Brain microvascular endothelial cell (primary cell): ENCODE measurements around the gene B3GNT9.
"Not testable (repeated sequence)": the region's sequence is repeated elsewhere in the genome, so short reads cannot be mapped to it uniquely, and the experiment has no call there.

Experiments used
- DNase-seq: peaks from one replicate; pipeline ENCODE4 v3.0.0-alpha.2; 2020
- H3K27ac ChIP-seq: fragments of 250-450 bp; sonication (Bioruptor Pico); 2 replicates; pipeline ENCODE4 v1.5.1; 2020; ENCODE audit warnings: mild to moderate bottlenecking, moderate library complexity
- H3K27me3 ChIP-seq: fragments of 250-450 bp; sonication (Bioruptor Pico); replicated peaks from 2 replicates; pipeline ENCODE4 v1.5.1; 2020; ENCODE audit warnings: mild to moderate bottlenecking
- H3K36me3 ChIP-seq: fragments of 250-450 bp; sonication (Bioruptor Pico); replicated peaks from 2 replicates; pipeline ENCODE4 v1.5.1; 2020; ENCODE audit warnings: mild to moderate bottlenecking
- H3K4me3 ChIP-seq: 2 replicates; pipeline ENCODE4 v1.5.1; 2011; ENCODE audit warnings: low read depth, mild to moderate bottlenecking, control low read depth, low read length, moderate library complexity
- CTCF ChIP-seq: IDR thresholded peaks from 2 replicates; pipeline ENCODE4 v1.5.1; 2011; ENCODE audit warnings: low read depth, mild to moderate bottlenecking, moderate library complexity, low read length, control low read depth, inconsistent platforms; ENCODE audit errors: missing control alignments
- in situ Hi-C: cut with HindIII; loops from 2 replicates; pipeline ENCODE4 v1.10.0; 2017; ENCODE audit warnings: low sequenced_read_pairs, low pct_ligation_motif_present

B3GNT9 gene

GRCh38 chr16:67142342-67142741 is 8.5 kb downstream of the B3GNT9 start:
- DNase-seq, result no peak
- H3K27ac ChIP-seq, result no peak overlapping the region
- peaks cover 61% of the 10 kb centered on the region for H3K36me3 ChIP-seq
- TF ChIP-seq CTCF, result no peak
- no peaks in the 10 kb centered on the region for H3K27me3 ChIP-seq
- in situ Hi-C loops, result no loop called here
- H3K4me3 ChIP-seq, result no peak overlapping the region

- peaks cover 62% of the 10 kb centered on the region for H3K36me3 ChIP-seq
- H3K27ac ChIP-seq, result no peak overlapping the region
- in situ Hi-C loops, result no loop called here
- no peaks in the 10 kb centered on the region for H3K27me3 ChIP-seq
- no peak for DNase-seq
- TF ChIP-seq CTCF, result no peak
- no peak overlapping the region for H3K4me3 ChIP-seq
Observed at GRCh38 chr16:67141391-67141790, 9.4 kb downstream of the B3GNT9 start.

DNA sequence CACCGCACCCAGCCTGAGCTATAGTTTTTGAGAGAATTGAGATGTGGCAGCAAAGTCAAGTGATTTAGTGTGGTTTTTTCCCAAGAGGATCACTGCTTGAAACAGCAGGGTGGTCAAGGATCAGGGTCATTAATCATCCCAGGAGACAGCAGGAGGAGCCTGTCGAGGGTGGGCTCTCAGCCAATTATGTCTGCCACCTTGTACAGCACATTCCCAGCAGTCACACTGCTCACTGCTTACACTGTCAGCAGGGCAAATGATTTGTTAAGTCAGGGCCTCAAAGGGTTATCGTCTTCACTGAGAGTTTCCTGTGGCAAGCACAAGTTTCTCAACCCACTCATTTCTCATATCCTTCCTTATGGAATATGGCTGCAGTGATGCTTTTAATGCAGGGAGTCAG is 13.2 kb downstream of the B3GNT9 start:
- Histone ChIP-seq H3K4me3 (no peak overlapping the region), H3K36me3 (peaks cover 62% of the 10 kb centered on the region), H3K27ac (no peak overlapping the region), H3K27me3 (no peaks in the 10 kb centered on the region)
- DNase-seq, result no peak
- no peak for TF ChIP-seq CTCF
- in situ Hi-C loops, result no loop called here

- TF ChIP-seq CTCF, result no peak
Observed at GRCh38 chr16:67129422-67129821, 21.4 kb downstream of the B3GNT9 start.

GRCh38 chr16:67128887-67129286 is 21.9 kb downstream of the B3GNT9 start:
- DNase-seq, result no peak
- Histone ChIP-seq H3K36me3 (peaks cover 15% of the 10 kb centered on the region), H3K27me3 (no peaks in the 10 kb centered on the region), H3K27ac (no peak overlapping the region), H3K4me3 (no peak overlapping the region)
- in situ Hi-C loops, result no loop called here
- TF ChIP-seq CTCF, result no peak

More at GRCh38 chr16:67129422-67129821, 21.4 kb downstream of the B3GNT9 start:
- H3K36me3 ChIP-seq, result peaks cover 20% of the 10 kb centered on the region
- no peak overlapping the region for H3K4me3 ChIP-seq
- H3K27ac ChIP-seq, result no peak overlapping the region
- in situ Hi-C loops, result no loop called here
- DNase-seq, result no peak
- H3K27me3 ChIP-seq, result no peaks in the 10 kb centered on the region

DNA sequence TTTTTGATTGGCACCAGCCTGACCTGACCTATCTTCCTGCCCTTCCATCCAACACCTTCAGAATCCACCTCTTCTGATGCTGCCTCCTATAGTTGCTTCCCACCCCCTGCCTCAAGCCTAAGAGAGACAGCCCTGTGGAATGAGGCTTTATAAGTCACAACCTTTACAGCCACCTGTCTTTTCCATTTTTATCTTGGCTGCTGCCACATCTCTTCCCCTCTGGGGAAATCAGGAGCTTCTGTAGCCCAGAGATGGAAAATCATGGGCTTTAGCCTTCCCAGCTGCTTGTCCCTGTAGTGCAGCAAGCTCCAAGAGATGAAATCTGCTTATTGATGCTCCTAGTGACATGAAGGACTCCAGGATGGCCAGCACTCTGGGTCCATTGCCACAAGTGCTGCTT is 22.4 kb downstream of the B3GNT9 start:
- Histone ChIP-seq H3K36me3 (peaks cover 18% of the 10 kb centered on the region), H3K27ac (no peak overlapping the region), H3K4me3 (no peak overlapping the region), H3K27me3 (no peaks in the 10 kb centered on the region)
- no peak for TF ChIP-seq CTCF
- in situ Hi-C loops, result no loop called here
- no peak for DNase-seq

GRCh38 chr16:67122799-67123198 is 28.0 kb downstream of the B3GNT9 start:
- H3K27me3 ChIP-seq, H3K27ac ChIP-seq, H3K4me3 ChIP-seq, DNase-seq, in situ Hi-C loops: not testable (repeated sequence)
- peaks cover 18% of the 10 kb centered on the region for H3K36me3 ChIP-seq
